A549 treated with dexamethasone at 1 μM for 4 hours (cell line): ENCODE measurements around the gene ATP2A1. TPM values are rescaled to one million over a fixed set of nuclear protein-coding genes. Genes with fewer than 3 reads are reported as not detected.

Experiments
- total RNA-seq: library from RNA; stranded (reverse); fragments of 200-300 nt; extraction: Qiagen RNA extraction; gene quantifications from 5 replicates; pipeline ENCODE4 v1.2.3, GENCODE V29; 2022

ATP2A1 gene
- total RNA-seq: 1.4 to 5.5 TPM (median 2.1 TPM) in 5 replicates

DNA sequence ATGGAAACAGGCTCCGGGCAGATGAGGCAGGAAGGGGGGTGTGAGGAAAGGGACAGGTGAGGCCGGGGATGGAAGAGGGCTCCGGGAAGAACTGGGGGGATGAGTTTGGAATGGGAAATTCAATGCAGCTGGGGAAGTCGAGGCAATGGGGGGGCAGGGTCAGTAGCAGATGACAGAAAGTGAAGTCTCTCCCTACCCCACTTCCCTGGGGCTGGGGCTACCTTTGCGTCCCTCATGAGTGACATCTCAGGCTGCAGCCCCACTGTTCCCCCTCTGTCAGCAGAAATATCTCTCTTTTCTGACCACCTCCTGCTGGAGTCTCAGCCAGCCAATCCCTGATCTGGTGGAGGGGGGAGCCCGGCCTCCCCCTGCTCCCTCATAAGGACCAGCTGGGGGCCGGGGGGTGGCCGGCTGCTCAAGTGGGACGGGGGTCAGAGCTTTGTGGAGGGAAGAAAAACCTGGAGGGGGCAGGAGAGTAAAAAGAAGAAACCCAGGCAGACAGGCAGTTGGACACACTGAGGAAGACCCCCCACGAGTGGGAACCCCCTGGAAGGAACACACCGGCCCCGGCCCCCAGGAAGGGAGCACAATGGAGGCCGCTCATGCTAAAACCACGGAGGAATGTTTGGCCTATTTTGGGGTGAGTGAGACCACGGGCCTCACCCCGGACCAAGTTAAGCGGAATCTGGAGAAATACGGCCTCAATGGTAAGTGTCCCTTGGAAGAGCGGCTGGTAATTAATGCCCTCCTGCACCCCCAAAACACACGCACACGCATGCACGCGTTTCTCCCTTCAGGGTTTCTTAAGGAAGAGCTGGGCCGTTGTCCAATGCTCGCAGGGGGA, at the start of gene ATP2A1:
TSS of gene ATP2A1 (plus strand) at position 406 of the 844 bp plus-strand sequence. CDS start at position 590, 184 bp downstream.

DNA sequence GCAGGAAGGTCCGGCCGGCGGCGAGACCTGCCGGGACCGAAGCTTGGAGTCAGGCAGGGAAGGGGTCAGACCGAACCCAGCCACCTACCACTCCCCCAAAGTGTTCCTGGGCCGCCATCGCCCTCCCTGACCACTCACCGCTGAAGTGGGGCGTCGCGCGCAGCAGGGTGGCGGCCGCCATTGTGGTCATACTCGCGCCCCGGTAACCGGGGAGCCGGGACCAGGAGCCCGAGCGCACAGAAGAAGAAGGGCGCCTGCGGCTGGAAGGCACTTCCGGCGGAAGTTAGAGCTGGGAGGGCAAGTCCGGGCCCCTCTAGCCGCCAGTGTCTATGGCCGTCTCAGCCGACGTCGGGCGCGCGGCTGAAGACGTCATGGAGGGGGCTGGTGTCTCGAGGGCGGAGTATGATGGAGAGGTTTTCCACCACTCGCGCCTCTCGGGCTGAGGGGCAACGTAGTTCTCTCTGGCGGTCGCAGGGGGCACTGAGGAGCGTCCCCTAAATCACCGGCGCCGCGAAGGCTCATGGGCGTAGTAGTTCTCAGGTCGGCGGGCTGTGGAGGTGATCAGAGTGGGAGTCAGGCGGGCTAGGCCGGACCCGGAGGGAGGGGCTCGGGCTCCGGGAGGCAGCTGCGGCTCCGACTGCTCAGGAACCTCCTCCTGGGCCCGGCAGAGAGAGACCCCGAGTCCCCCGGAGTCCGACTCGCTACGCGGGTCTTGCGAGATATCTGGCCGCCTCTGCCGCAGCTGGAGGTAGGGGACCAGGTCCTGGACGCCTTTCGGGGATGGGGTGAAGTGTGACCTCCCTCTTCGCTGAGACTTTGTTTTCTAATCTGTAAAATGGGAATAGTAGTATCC, 32.0 kb upstream of the ATP2A1 start, which contains the start of gene TUFM:
TSS of gene TUFM (minus strand) at position 269 of the 853 bp plus-strand sequence. CDS start at position 190, 79 bp downstream.

DNA sequence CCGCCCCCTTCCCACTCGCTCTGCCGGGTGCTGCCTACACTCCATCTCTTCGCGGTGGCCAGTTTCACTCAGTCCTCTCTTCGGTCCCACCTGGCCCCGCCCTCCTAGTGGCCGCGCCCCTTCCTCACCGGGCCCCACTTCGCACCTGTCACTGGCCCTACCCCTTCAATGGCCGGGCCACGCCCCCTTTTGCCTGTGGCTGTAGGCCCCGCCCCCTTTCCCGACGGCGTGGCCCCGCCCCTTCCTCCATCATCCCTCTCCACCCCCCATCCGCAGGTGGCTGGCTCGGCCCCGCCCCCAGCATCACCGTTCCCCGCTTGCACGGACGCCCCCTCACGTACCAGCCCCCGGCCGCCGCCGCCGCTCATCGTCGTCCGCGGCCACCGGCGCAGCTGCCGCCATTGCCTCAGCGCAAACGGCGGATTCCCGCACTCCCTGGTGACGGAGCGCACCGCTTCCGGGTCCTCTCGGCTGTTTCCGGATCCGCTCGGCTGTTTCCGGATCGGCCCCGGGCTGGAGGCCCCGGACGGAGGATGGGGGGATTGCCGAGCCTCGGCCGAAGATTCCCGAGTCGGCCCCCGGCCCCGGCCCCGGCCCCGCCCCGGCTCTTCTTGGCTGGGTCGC, 46.6 kb downstream of the ATP2A1 start, which contains the start of gene RABEP2:
TSS of gene RABEP2 (minus strand) at position 477 of the 624 bp plus-strand sequence. CDS start at position 402, 75 bp downstream.

DNA sequence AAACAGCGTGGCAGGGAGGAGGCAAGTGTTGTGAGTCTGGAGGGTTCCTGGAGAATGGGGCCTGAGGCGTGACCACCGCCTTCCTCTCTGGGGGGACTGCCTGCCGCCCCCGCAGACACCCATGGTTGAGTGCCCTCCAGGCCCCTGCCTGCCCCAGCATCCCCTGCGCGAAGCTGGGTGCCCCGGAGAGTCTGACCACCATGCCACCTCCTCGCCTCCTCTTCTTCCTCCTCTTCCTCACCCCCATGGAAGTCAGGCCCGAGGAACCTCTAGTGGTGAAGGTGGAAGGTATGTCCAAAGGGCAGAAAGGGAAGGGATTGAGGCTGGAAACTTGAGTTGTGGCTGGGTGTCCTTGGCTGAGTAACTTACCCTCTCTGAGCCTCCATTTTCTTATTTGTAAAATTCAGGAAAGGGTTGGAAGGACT, 53.5 kb downstream of the ATP2A1 start, which contains the start of gene CD19:
TSS of gene CD19 (plus strand) at position 171 of the 425 bp plus-strand sequence. CDS start at position 201, 30 bp downstream.

DNA sequence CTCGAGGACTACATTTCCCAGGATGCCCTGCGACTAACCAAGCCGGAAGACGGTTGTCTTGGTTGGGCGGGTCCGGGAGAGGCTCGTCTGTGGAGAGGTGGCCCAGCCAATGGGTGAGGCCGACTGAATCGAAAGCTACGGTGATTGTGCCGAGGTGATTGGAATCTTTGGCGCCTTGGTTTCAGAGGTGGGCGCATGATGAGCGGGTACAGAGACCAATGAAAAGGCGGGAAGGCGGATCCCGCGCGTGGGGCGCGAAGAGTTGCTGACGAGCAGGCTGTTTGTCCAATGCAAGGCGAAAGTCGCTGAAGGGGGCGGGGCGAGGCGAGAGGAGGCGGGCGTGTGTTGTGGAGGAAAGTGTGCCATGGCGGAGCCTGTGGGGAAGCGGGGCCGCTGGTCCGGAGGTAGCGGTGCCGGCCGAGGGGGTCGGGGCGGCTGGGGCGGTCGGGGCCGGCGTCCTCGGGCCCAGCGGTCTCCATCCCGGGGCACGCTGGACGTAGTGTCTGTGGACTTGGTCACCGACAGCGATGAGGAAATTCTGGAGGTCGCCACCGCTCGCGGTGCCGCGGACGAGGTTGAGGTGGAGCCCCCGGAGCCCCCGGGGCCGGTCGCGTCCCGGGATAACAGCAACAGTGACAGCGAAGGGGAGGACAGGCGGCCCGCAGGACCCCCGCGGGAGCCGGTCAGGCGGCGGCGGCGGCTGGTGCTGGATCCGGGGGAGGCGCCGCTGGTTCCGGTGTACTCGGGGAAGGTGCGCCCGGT, 72.5 kb downstream of the ATP2A1 start, which contains the start of gene NFATC2IP:
TSS of gene NFATC2IP (plus strand) at position 290 of the 762 bp plus-strand sequence. CDS start at position 365, 75 bp downstream.

Other genes with a start within 250 kb of the ATP2A1 start
- gene NPIPB8, start 240.4 kb upstream of the ATP2A1 start, total RNA-seq: 0.25 to 0.66 TPM (median 0.35 TPM) in 4 of 5 replicates, not detected in the other
- 198 to 442 TPM (median 410 TPM) in 5 replicates for gene EIF3C, start 167.0 kb upstream of the ATP2A1 start, total RNA-seq
- gene NPIPB9, start 126.7 kb upstream of the ATP2A1 start, total RNA-seq: 1.1 to 2.2 TPM (median 1.6 TPM) in 5 replicates
- gene ATXN2L, start 55.5 kb upstream of the ATP2A1 start, total RNA-seq: 75.0 to 136 TPM (median 128 TPM) in 5 replicates
- 215 to 304 TPM (median 279 TPM) in 5 replicates for gene TUFM, start 32.1 kb upstream of the ATP2A1 start, total RNA-seq
- 17.0 to 31.4 TPM (median 27.8 TPM) in 5 replicates for gene SH2B1, start 14.6 kb upstream of the ATP2A1 start, total RNA-seq
- 5.8 to 9.8 TPM (median 8.8 TPM) in 5 replicates for gene RABEP2, start 46.8 kb downstream of the ATP2A1 start, total RNA-seq
- not detected in 5 replicates for gene CD19, start 53.5 kb downstream of the ATP2A1 start, total RNA-seq
- gene NFATC2IP, start 72.4 kb downstream of the ATP2A1 start, total RNA-seq: 16.5 to 27.4 TPM (median 22.5 TPM) in 5 replicates
- gene SPNS1, start 96.3 kb downstream of the ATP2A1 start, total RNA-seq: 49.4 to 75.1 TPM (median 72.8 TPM) in 5 replicates
- 2.2 to 5.0 TPM (median 3.5 TPM) in 5 replicates for gene LAT, start 106.6 kb downstream of the ATP2A1 start, total RNA-seq